ENCODE data around the gene ITPRIPL2. TPM values are rescaled to one million over a fixed set of nuclear protein-coding genes. Genes with fewer than 3 reads are reported as not detected.

Gene ITPRIPL2
- total RNA-seq, 2 donors from 2014 or later: 68.1 to 106 TPM

- intact Hi-C loops (cut with DNase I): no loop called here
- peak; percentile 85 for DNase-seq (ENCODE audit: low spot score)
These were observed 22.9 kb downstream of the ITPRIPL2 start for GRCh38 chr16:19136549-19137196.

DNA sequence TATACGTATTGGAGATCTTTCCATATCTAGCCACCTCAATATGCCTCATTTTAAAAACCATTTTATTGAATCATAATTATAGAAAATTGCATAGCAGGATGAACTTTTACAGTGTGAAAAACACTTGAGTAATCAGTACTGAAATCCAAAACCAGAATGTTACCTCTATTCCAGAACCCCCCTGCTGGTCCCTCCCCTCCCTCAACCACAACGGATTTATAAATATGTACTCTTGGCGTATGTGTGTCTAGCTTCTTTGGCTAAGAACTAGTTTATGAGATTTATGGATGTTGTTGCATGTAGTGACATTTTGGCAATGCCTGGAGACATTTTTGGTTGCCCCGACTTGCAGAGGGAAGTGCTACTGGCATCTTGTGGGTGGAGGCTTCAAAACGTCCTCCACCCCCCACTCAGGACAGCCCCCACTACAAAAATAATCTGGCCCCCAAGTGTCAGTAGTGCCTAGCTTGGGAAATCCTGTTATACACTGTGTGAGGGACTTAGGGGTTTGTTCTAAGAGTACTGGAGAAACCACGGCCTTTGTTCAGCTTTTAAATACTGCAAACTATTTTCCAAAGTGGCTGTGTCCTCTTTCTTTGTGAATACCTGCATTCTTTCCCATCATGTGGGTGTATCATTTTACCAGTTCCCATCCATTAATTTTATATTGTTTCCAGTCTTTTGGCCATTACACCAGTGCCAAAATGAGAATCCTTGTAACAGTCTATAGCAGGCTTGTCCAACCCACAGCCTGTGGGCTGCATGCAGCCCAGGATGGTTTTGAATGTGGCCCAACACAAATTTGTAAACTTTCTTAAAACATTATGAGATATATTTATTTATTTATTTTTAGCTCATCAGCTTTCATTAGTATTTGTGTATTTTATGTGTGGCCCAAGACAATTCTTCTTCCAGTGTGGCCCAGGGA, 23.7 kb downstream of the ITPRIPL2 start:
- no peak for DNase-seq (ENCODE audit: low spot score)
- intact Hi-C loops (cut with DNase I): no loop called here

DNA sequence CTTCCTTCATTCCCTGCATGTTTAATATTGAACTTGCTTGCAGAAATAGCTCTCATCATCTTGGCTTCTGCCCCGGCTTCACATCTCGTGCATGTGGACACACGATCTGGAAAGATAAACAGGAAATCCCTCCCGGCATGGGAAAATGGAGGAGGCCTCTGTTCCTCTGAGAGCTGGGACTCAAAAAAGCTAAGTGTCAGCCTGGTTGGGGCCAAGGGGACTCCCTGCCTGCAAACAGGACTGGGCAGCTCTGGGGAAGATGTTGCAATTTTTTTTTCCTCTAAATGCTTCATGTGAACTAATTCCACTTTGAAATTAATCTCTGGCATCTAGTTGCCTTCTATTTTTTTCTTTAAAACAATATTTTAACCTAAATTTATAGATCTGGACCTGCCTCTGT, 24.8 kb downstream of the ITPRIPL2 start:
- intact Hi-C loops (cut with DNase I): no loop called here
- DNase-seq (ENCODE audit: low spot score): peak; percentile 83

GRCh38 chr16:19139436-19140091, 25.8 kb downstream of the ITPRIPL2 start:
- intact Hi-C loops (cut with DNase I): no loop called here
- DNase-seq (ENCODE audit: low spot score): no peak

DNA sequence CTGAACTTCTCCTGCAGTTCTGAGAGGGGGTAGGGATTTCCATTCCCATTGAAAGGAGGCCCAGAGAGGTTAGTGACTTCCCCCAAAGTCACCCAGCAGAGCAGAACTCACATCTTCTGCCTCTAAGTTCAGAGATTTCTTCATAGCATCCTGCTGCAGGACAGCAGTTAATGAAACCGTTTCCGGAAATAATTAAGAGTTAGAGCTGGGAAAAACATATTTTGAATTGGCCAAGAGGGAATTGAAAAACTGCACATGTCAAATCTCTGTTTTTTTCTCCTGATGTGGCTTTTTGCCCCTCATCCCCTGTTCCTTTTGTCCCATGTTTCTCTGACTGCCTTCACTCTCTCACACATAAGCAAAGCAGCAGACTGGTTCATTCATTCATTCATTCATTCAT, 26.6 kb downstream of the ITPRIPL2 start:
- intact Hi-C loops (cut with DNase I): no loop called here
- DNase-seq (ENCODE audit: low spot score): no peak

DNA sequence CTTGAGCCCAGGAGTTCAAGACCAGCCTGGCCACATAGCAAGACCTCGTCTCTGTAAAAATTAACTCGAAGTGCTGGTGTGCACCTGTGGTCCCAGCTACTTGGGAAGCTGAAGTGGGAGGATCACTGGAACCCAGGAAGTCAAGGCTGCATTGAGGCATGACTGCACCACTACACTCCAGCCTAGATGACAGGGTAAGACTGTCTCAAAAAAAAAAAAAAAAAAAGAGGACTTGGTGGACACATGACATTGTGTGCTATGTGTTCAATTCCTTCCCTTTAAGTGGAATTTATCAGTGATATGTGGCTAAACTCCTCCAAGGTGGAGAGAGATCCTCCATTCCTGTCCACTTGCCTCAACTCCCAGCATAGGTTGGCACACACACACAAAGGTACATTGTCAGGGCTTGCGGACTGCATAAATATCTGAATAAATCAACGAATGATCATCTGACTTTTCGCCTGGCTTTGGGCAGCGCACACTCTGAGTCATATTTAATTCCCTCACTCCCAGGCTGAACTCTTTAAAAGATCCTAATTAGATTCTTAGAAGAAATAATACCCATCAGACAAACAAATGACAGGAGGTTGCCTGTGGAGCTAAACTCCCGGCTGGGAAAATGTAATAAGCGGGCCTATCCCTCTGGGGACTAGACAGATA, 29.3 kb downstream of the ITPRIPL2 start:
- DNase-seq (ENCODE audit: low spot score): no peak
- intact Hi-C loops (cut with DNase I): no loop called here

- intact Hi-C loops (cut with DNase I): no loop called here
- no peak for DNase-seq (ENCODE audit: low spot score)
These were observed 29.8 kb downstream of the ITPRIPL2 start for GRCh38 chr16:19143599-19143956.

DNA sequence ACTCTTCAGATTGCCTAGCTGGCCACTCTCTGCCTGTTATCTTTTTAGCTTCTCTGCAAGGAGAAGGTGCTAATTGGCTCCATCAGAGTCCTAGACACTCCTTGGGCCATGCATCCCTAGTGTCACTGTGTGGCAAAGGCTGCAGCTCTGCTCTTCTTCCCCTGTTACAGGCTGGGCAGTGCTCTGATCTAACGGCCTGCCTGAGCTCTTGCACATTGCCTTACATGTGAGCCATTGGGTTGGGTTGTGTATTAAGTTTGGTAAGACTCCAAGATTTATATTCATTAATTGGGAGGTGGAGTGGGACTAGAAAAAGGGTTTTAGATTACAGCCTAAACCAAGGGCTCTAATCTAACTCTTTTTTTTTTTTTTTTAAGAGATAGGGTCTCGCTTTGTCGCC, 31.2 kb downstream of the ITPRIPL2 start:
- intact Hi-C loops (cut with DNase I): no loop called here
- DNase-seq (ENCODE audit: low spot score): no peak

DNA sequence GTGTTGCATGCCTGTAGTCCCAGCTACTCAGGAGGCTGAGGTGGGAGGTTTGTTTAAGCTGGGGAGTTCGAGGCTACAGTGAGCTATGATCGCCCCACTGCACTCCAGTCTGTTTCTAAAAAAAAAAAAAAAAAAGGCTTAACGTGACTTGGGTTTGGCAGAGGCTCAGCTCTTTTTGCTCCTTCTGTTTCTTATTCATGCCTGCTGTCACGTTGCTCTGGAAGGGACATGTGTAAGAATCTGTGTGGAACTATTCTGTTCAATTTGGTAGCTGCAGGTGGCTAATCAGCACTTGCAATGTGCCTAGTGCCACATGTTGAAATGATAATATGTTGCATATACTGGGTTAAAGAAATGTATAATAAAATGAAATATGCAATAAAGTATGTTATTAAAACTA, 33.4 kb downstream of the ITPRIPL2 start:
- intact Hi-C loops (cut with DNase I): no loop called here
- no peak for DNase-seq (ENCODE audit: low spot score)

- intact Hi-C loops (cut with DNase I): no loop called here
- no peak for DNase-seq (ENCODE audit: low spot score)
These were observed 33.9 kb downstream of the ITPRIPL2 start for GRCh38 chr16:19147627-19148026.

- no peak for DNase-seq (ENCODE audit: low spot score)
- intact Hi-C loops (cut with DNase I): no loop called here
These were observed 34.4 kb downstream of the ITPRIPL2 start for GRCh38 chr16:19148189-19148588.

DNA sequence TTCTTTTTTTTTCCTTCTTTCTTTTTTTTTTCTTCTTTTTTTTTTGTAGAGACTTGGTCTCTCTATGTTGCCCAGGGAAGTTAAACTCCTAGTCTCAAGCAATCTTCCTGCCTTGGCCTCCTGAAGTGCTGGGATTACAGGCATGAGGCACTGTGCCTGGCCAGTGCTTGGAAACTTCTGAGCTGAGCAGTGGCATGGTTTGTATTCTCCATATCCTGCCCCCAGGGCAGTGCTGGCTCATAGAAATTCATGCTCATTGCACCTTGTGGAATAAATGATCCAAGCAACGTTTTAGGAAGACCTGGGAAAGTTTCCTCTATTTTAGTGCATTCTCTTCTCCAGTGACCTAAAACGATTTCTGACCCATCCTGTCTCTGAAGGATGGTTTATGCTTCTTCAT, 37.5 kb downstream of the ITPRIPL2 start:
- intact Hi-C loops (cut with DNase I): no loop called here
- no peak for DNase-seq (ENCODE audit: low spot score)

DNA sequence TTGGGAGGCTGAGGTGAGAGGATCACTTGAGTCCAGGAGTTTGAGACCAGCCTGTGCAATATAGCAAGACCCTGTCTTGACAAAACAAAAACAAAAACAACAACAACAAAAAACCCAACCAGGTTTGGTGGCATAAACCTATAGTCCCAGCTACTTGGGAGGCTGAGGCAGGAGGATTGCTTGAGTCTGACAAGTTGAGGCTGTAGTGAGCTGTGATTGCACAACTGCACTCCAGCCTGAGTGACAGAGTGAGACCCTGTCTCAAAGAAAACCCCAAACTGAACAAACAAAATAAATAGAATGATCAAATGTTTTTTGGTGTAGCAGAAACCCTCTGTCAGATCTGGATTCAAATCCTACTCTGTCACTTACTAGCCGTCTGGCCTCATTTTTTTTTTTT, 38.3 kb downstream of the ITPRIPL2 start:
- intact Hi-C loops (cut with DNase I): no loop called here

GRCh38 chr16:19153876-19154275, 40.1 kb downstream of the ITPRIPL2 start:
- intact Hi-C loops (cut with DNase I): no loop called here
- no peak for DNase-seq (ENCODE audit: low spot score)

More for the DNA sequence above, 38.3 kb downstream of the ITPRIPL2 start:
- no peak for DNase-seq (ENCODE audit: low spot score)

DNA sequence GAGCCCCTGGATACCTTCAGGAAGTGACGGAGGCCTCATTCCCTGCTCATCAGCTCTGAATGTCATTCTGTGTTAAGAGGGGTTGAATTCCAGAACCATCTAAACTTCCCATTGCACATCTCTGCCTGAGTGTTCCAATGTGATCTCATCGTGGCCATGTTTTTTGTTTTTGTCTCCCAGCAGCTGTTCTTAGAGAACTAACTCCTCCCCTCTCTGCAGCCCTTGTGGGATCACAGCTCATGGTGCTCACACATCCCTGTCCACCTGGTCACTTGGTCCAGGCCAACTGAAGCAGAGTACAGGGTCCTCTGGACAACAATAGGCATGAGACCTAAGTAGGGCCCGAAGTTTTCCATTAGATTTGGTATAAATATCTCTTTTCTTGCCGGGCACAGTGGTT, 48.3 kb downstream of the ITPRIPL2 start:
- no peak for DNase-seq (ENCODE audit: low spot score)
- intact Hi-C loops (cut with DNase I): loop anchor here (10.0 kb wide), 2 partner anchors 67 to 213 kb away; no protein-coding TSS in a partner anchor

GRCh38 chr16:19163215-19163614, 49.5 kb downstream of the ITPRIPL2 start:
- no peak for DNase-seq (ENCODE audit: low spot score)
- intact Hi-C loops (cut with DNase I): loop anchor here (10.0 kb wide), 2 partner anchors 68 to 212 kb away; no protein-coding TSS in a partner anchor

GRCh38 chr16:19164285-19164684, 50.5 kb downstream of the ITPRIPL2 start:
- intact Hi-C loops (cut with DNase I): loop anchor here (10.0 kb wide), 2 partner anchors 69 to 211 kb away; no protein-coding TSS in a partner anchor
- DNase-seq (ENCODE audit: low spot score): no peak

GRCh38 chr16:19165101-19165500, 51.3 kb downstream of the ITPRIPL2 start:
- intact Hi-C loops (cut with DNase I): loop anchor here (10.0 kb wide), 2 partner anchors 70 to 210 kb away; no protein-coding TSS in a partner anchor

DNA sequence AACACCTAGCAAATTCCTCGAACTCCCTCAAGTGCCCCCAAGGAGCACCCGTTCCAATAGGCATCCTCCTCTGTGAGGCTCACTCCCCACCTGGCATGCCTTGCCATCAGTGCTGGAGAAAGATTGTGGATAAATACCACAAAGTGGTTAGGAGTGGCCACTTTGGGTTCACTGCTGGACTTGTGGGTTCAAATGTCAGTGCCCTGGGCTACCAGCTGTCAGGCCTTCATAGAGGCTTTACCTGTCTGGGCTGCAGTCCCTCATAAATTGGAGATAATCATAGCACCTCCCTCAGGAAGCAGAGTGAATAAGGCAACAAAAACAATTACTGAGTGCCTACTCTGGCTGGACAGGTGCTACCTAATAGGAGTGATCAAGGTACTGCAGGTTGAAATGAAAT, 52.7 kb downstream of the ITPRIPL2 start:
- no peak for DNase-seq (ENCODE audit: low spot score)
- intact Hi-C loops (cut with DNase I): loop anchor here (10.0 kb wide), 2 partner anchors 72 to 208 kb away; no protein-coding TSS in a partner anchor

More at GRCh38 chr16:19165101-19165500, 51.3 kb downstream of the ITPRIPL2 start:
- DNase-seq (ENCODE audit: low spot score): no peak
